HepG2 (cell line): Measurements from ENCODE around the gene SPAG9. TPM values are rescaled to one million over a fixed set of nuclear protein-coding genes. Genes with fewer than 3 reads are reported as not detected.
A peak's percentile ranks its signal among the peaks of the same experiment; 100 is the strongest.

Experiments used
- ATM ChIP-seq: fragments of 450-650 bp; IDR thresholded peaks from 2 replicates; pipeline ENCODE4 v1.7.1; 2017; ENCODE audit warnings: mild to moderate bottlenecking, borderline replicate concordance
- BRD4 ChIP-seq: sonication (generic); formaldehyde crosslinking; IDR thresholded peaks from 2 replicates; pipeline ENCODE4 v1.4.0; 2020; ENCODE audit warnings: missing genetic modification reagents
- GRHL1 ChIP-seq: sonication (generic); formaldehyde crosslinking; conservative IDR thresholded peaks from 2 replicates; pipeline ENCODE4 v1.8.0; 2022; ENCODE audit warnings: missing genetic modification reagents
- GTF3A ChIP-seq: sonication (generic); formaldehyde crosslinking; conservative IDR thresholded peaks from 2 replicates; pipeline ENCODE4 v1.4.0; 2020; ENCODE audit warnings: mild to moderate bottlenecking, missing genetic modification reagents
- HOXA5 ChIP-seq: sonication (generic); formaldehyde crosslinking; IDR thresholded peaks from 2 replicates; pipeline ENCODE4 v1.4.0; 2020; ENCODE audit warnings: missing genetic modification reagents
- KMT2B ChIP-seq: IDR thresholded peaks from 2 replicates; pipeline ENCODE4 v1.6.1; 2016; ENCODE audit warnings: missing genetic modification reagents, missing compliant biosample characterization
- NRL ChIP-seq: sonication (generic); formaldehyde crosslinking; IDR thresholded peaks from 2 replicates; pipeline ENCODE4 v1.5.0; 2020; ENCODE audit warnings: missing genetic modification reagents, mild to moderate bottlenecking, moderate library complexity, borderline replicate concordance
- SOX6 ChIP-seq, 2 experiments: fragments of 450-650 bp in 1 of 2; sonication (generic) in 1 of 2; formaldehyde crosslinking in 1 of 2; IDR thresholded peaks; 2 replicates each; pipeline versions ENCODE4 v1.4.0 to v1.6.1; 2017 to 2020; ENCODE audit warnings: antibody characterized with exemption in 1 of 2, mild to moderate bottlenecking in 1 of 2, missing genetic modification reagents in 1 of 2
- TRIM22 ChIP-seq: fragments of 450-650 bp; IDR thresholded peaks from 2 replicates; pipeline ENCODE4 v1.6.1; 2017
- U2AF1 ChIP-seq: fragments of 200-400 bp; formaldehyde crosslinking; optimal IDR thresholded peaks from 2 replicates; pipeline ENCODE3; 2017; ENCODE audit warnings: mild to moderate bottlenecking, low read depth, low read length
- ZBTB1 ChIP-seq: sonication (generic); formaldehyde crosslinking; IDR thresholded peaks from 2 replicates; pipeline ENCODE4 v1.4.0; 2020; ENCODE audit warnings: missing genetic modification reagents, borderline replicate concordance
- ZFYVE20 ChIP-seq: sonication (generic); formaldehyde crosslinking; IDR thresholded peaks from 2 replicates; pipeline ENCODE4 v1.8.0; 2023; ENCODE audit warnings: low read depth, mild to moderate bottlenecking, moderate library complexity, missing genetic modification reagents, borderline replicate concordance
- ZNF34 ChIP-seq: sonication (generic); formaldehyde crosslinking; IDR thresholded peaks from 2 replicates; pipeline ENCODE4 v1.4.0; 2020; ENCODE audit warnings: mild to moderate bottlenecking, missing genetic modification reagents, borderline replicate concordance
- ZNF414 ChIP-seq: sonication (generic); formaldehyde crosslinking; IDR thresholded peaks from 2 replicates; pipeline ENCODE4 v1.5.0; 2020; ENCODE audit warnings: missing genetic modification reagents
- ZNF552 ChIP-seq: sonication (generic); formaldehyde crosslinking; IDR thresholded peaks from 2 replicates; pipeline ENCODE4 v1.9.0; 2022; ENCODE audit warnings: missing genetic modification reagents, mild to moderate bottlenecking, borderline replicate concordance
- ZNF646 ChIP-seq: sonication (generic); formaldehyde crosslinking; IDR thresholded peaks from 2 replicates; pipeline ENCODE4 v1.9.0; 2021; ENCODE audit warnings: mild to moderate bottlenecking, missing genetic modification reagents
- ZNF704 ChIP-seq: sonication (generic); formaldehyde crosslinking; IDR thresholded peaks from 2 replicates; pipeline ENCODE4 v1.8.1; 2023; ENCODE audit warnings: mild to moderate bottlenecking, inconsistent platforms, moderate library complexity, missing genetic modification reagents, borderline replicate concordance
- polyA plus RNA-seq, 8 experiments: library from polyadenylated mRNA; depleted of rRNA in 3 of 8; stranded (reverse) in 7 of 8; unstranded in 1 of 8; fragments of >200 nt; fragmentation: Illumina TruSeq in 4 of 8; extraction: Trizol in 4 of 8; gene quantifications; 2 replicates each; pipeline versions ENCODE4 v1.2.1 to v1.2.3, GENCODE V29; 2011 to 2016; ENCODE audit warnings: low read depth in 4 of 8, missing spikeins in 1 of 8, mixed read lengths in 1 of 8; ENCODE audit not compliant: insufficient read depth in 1 of 8
- total RNA-seq, 5 experiments: library from RNA; depleted of rRNA; stranded (reverse); fragments of >200 nt; fragmentation: Illumina TruSeq; extraction: Trizol; gene quantifications; 2 replicates each; pipeline ENCODE4 v1.2.3, GENCODE V29; 2016; ENCODE audit warnings: low read depth in 1 of 5

SPAG9 gene
- total and polyA plus RNA-seq, 2 of the 13 experiments (the other 11 are each of a cell fraction or from before 2014, with no cell fraction given): 43.2 to 78.6 TPM

GRCh38 chr17:51165680-51166197 lies 45.1 kb upstream of the SPAG9 start (continued):
- TF ChIP-seq ZNF704 (CRISPR knock-in tag): no peak
- TF ChIP-seq ATM: no peak
- TF ChIP-seq ZNF552 (CRISPR knock-in tag): no peak
- TF ChIP-seq SOX6 (IDR thresholded peaks at IDR 0.05): no peak
- TF ChIP-seq SOX6 (CRISPR knock-in tag; IDR thresholded peaks at IDR 0.05): no peak
- no peak for TF ChIP-seq ZFYVE20 (CRISPR knock-in tag)
- no peak for TF ChIP-seq GRHL1 (CRISPR knock-in tag)
- TF ChIP-seq KMT2B: no peak
- no peak for TF ChIP-seq ZNF414 (CRISPR knock-in tag)
- no peak for TF ChIP-seq HOXA5 (CRISPR knock-in tag)
- peak; percentile 82 for TF ChIP-seq NRL (CRISPR knock-in tag)
- TF ChIP-seq GTF3A (CRISPR knock-in tag): no peak
- TF ChIP-seq ZNF34 (CRISPR knock-in tag): no peak
- TF ChIP-seq BRD4 (CRISPR knock-in tag): 0 out of 2 replicates have a peak, but pooled peaks have one; percentile 15
- TF ChIP-seq ZNF646: 0 out of 2 replicates have a peak, but pooled peaks have one; percentile 45
- TF ChIP-seq TRIM22: no peak
- peak; percentile 25 for TF ChIP-seq U2AF1
- no peak for TF ChIP-seq ZBTB1
